ENCODE measurements around the gene TIMP4.

Gene TIMP4

DNA sequence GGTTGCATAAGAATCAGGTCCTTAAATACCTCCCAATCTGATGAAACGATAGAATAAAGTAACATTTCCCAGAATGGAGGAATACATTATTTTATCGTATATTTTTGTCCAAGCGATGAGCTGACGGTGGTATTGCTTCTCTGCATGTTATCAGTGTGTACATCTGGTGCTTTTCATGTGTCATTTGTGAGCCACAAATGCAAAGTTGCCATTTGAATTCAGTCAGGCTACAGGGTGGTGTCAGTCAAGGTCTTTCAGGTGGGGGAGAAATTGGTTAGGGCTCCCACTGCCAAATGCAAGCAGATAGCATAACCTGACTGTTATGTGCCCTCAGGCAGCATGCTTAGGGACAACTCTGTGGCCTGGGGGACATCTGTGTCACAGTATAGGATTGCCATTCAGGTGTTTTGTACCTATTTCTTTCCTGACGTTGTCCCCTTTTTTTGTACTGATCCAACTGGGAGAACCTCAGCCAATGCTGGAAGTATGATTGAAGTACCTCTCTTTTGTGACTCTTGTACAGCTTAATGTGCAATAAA, 26.5 kb upstream of the TIMP4 start:
- no peak for DNase-seq

DNA sequence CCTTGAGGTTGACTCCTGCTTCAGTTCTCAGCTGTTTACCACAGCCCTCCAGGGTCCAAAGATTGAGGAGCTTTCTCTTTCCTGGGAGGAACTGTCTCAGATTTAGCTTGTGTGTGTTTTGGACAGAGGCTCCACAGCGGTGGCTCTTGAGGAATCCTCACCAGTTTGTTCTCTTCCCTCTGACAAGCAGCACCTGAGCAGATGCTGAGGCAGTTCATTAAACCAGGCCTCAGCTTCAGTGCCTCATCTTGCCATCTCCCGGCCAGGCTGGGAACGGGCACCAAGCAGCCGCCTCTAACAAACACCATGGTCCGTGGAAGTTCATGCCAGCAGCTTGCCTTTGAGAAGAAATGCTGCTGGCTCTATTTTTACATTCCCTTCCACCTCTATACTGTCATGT, 25.8 kb upstream of the TIMP4 start:
- no peak for DNase-seq

DNA sequence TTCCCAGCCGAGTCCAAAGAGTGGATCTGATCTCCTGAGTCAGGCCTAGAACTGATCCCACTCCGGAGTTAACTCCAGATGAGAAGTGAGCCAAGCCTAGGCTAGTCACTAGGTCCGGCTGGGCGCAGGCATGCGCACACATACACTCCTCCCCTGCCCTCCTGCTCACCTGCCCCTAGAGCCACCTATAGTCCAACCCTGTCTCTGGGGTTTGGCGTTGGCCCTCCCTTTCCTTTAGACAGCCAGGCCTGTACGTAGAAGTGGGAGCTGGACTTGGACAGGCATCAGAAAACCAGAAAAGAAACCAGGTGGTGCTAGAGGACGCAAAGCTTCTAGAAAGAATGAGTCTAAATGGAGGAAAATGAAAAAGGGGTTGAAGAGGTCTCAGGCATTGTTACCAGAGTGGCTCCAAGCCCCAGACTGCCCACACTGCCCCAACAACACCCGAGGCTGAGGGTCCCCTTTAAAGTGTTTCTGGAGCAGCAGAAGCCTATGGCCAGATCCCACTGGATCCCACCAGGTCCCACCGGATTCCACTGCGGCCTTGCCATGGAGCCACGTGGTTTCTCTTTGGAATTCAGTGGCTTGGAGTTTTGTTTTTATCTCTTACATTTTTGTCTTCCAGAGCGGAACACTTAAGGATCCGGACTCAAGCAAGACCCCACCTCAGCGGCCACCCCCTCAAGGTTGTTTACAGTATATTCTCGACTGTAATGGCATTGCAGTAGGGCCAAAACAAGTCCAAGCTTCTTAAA, 24.2 kb upstream of the TIMP4 start:
- no peak for DNase-seq

DNA sequence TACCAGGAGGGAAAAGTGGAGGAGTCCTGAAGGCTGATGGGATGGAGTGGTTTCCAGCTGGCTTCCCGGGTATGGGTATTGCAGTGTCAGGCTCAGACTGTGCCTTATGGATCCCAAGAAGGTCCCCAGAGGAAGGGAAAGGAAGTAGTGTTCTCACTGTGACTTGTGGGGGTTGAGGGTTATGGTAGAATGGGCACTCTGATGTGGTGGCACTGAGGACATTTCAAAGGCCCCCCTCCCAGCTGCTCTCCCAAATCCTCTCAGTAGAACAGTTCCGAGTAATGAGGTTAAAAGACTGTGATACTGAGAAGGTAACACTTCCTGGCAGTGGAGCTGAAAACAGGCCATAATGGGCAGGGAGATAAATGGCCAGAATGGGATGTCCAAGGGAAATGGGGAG, 23.1 kb upstream of the TIMP4 start:
- no peak for DNase-seq

DNA sequence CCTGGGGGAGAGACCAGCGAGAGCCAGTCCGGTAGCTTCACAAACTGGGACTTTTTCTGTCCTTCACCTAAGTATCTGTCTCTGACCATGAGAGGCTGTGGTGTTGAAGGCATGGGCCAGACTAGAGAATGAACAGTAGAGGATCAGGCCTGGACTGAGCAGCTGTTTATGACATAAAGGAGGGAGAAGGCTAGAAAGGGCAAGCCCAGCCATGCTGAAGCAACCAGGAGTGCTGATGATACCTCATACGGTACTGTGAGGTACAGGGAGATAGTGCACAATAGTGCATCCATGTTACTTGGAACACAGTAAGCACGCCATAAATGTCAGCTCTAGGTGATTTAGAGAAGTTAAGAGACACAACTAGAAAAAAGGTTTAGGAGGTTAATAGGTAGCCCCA, 22.6 kb upstream of the TIMP4 start:
- DNase-seq, result no peak

DNA sequence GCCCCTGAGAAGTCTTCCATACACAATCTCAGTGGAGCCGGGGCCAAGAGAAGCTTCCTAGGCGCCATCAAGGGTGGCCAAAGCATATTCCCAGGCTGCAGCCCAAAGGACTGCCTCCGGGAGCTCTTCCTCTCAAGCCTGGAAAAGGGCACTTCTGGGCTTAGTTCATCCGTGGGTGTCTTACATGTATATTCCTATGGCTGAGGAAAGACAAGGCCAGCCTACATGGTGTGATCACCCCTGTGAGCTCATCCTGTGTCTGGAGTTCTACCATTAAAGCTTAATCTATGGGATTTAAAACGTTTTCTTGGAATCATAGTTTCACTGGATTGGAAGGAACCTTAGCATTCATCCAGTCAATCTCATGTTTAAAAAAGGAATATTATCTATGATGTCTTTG, 21.9 kb upstream of the TIMP4 start:
- DNase-seq, result no peak

DNA sequence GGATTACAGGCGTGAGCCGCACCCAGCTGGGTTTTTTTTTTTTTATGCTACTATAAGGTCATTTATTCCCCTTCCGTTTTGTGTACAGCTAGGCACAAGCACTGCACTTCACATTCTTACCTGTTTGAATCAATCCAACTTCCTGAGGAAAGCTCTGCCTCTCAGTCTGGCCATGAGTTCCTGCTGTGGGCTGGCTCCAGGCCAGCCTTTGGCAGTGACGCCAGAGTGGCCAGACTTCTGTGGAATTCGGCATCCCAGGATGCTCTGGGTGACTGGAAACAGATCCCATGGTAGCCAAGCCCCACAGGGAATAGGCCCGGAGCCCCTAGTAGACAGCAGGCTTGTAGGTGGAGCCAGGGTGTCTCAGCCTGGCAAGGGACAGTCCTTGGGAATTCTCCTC, 21.5 kb upstream of the TIMP4 start:
- DNase-seq, result peak; percentile 86

DNA sequence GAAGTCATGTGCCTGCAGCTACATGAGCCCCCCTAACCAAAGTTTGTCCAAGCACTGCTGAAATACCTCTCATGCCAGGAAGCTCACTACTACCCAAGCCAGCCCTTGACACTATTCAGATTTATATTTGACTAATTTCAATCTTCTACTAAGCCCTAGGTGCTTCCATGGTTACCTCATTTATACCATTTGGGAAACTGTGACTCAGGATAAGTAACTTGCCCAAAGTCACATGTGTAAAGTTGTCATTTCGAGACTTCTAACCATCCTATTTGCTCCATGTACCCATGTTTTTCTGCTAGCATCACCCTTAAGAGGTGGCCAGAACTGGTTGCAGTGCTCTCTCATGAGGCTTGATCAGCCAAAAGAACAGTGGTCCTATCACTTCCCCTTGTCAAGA, 20.7 kb upstream of the TIMP4 start:
- no peak for DNase-seq

DNA sequence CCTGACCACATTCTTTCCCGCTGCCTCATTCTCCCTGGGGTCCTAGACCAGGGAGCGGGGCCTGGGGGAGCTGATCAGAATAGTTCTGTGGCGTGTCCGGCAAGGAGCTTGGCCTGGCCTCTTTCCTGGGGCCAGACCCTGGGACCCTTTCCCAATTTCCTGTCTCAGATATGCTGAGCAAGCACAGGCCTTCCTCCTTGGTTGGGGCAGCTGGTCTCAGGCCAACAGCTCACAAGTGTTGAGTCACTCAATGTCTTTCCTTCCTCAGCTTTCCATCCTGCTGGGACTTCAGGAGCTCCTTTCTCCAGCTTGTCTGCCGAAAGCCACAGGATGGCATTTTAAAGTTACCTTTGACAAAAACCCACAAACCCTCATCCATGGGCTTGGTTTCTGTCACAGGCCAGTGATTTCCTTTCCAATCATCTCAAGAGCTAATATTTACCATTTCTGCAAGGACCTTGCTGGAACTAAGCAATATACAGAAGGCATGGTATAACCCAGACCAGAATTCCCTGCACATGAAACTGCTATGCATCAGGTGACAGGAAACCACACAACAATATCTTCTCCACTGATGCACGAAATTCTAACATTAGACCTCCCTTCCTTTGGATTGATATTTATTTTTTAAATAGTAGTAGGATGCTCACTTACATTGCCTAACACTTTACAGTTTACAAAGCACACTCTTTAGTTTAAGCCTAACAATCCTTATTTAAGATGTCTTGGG, 19.5 kb upstream of the TIMP4 start:
- peak; percentile 71 for DNase-seq

DNA sequence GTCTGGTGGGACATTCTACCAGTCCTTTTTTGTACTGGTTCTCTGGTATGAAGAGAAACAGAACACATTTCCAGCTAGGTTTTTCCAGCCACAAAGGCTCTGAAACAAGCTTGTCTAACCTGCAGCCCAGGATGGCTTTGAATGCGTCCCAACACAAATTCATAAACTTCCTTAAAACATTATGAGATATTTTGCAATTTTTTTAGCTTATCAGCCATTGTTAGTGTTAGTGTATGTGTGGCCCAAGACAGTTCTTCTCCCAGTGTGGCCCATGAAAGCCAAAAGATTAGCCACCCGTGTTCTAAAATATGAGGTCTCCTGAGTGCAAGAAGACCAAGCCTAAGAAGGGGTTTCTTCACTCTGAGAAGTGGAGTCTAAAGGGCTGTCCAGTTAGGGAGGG, 18.4 kb upstream of the TIMP4 start:
- DNase-seq, result no peak

DNA sequence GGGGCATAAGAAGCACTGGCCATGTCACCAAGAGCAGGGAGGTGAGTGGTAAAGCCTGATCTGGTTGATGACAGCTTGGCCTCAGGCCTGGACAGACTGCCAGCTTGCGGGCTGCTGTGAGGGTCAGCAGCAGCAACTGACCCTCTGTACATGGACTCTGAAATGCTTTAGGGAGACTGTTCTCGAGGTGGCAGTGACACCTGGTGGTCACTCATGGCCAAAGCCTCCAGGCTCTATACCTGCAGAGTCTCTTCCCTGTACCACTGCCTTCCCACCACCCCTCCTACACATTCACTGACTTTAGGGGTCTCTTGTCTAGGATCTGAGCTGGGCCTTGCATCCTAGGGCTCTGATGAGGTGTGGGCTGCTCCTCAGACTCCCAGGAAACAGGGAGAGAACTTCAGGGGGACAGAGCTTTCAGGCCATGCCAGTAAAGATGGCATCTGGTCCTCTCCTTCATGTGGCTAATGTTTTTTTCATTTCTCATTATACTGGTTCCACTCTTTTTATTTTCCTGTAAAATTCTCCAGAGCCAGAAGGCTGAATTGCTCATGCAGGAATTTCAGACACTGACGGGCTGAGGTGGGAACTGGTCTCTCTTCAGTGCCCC, 17.2 kb upstream of the TIMP4 start:
- no peak for DNase-seq

DNA sequence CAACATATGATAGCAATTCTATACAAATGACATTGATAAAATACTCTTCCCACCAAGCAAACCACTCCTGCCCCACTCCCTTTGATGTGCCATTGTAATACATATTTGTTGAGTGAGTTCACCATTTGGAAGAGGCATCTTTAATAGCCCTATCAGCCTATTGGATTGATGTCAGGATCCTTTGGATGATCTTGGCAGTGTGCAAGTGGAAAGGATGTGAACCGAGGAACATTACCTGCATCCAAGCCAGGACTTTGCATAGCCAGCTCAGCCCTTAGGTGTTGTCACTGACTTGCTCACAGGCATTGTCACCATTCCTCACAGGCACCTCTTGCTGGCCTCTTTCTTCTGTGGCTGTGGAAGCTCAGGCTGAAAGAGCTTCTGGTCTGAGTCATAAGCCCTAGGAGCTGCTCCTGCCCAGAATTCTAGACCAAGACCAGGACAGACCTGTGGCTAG, 16.5 kb upstream of the TIMP4 start:
- peak; percentile 68 for DNase-seq

DNA sequence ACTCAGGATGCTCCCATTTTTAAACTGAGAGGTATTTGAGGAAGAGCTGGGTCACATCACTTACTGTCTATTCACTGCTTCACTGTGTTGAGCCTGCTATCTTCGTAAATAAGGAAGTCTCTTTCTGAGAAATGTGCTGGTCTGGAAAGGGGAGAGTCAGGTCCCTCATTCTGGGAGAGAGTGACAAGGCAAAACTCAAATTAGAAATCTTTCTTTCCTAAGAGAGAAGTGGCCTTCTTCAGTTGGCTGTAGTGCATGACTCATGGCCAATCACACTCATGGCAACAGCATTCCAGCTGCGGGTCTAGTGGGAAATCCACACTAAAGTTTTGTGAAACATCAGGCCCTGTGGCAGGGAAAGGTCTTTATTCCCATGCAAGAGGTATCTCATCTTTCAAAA, 11.5 kb upstream of the TIMP4 start:
- DNase-seq, result peak; percentile 32

DNA sequence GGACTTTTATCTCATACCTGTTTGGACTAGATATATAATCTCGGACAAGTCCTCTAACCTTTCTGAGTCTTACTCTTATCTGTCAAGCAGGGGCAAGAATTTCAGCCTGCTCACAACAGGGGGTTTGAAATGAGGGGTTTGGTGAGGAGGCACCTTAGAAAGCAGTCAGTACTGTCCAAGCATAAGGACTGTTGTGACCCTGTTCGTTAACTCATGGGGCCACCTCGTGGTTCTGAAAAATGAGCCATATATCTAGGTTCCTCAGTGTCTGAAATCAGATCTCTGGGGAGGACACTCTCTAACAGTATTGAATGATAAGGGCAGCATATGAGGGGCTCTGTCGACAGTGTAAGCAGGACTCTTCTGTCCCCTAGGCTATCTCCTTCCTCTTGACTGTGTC, 7.2 kb upstream of the TIMP4 start:
- DNase-seq, result no peak

DNA sequence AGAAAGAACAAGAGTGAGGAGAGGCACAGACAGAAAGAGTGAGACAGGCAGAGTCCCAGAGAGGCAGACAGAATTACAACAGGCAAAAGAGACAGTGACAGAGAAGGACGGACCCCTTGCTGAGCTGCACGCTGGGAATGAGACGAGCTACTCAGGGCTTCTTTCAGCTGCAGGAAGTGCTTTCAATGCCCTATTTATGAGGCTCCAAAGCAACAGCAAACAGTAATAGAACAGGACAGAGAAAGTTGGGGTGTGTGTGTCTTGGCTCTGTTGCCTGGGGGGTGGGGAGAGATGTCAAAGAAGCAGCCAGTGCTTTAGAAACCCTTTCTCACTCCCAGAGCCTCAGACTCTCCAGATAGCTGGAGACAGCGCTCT, 502 bp upstream of the TIMP4 start:
- DNase-seq, result no peak

DNA sequence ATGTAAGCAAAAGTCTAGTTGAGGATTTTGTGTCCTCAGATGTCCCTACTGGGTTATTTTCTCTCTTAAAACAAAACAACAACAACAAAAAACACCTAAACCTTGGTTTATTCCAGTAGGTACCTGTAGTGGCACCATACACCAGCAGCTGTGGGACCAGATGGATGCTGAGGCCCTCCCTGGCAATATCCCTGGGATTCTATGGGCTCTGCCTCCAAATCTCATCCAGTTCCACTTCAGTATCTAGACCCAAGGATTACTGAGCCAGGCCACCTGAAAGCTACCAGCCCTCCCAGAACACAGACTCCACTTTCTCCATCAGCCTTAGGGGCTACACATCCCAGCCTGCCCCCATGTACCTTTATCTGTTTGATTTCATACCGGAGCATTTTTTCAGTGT, 1.7 kb downstream of the TIMP4 start:
- DNase-seq, result no peak

DNA sequence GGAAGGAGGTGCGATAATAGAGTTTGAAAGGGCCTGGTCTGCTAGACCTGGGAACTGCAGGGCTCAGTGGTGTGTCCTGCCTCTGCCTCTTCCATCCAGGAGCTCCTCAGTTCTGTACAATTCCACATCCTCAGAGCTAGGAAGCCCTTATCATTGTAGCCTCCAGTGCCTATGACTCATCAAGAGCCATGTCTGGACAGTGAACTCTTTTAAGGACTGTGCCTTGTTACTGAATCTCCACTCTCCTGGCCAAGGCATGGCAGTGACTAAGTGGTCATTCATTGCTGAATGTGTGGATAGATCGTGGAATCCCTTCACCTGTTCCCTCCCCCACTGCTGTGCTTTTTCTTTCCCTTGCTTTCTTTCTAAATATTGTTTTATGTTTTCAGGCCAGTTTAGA, 2.9 kb downstream of the TIMP4 start:
- peak; percentile 64 for DNase-seq

DNA sequence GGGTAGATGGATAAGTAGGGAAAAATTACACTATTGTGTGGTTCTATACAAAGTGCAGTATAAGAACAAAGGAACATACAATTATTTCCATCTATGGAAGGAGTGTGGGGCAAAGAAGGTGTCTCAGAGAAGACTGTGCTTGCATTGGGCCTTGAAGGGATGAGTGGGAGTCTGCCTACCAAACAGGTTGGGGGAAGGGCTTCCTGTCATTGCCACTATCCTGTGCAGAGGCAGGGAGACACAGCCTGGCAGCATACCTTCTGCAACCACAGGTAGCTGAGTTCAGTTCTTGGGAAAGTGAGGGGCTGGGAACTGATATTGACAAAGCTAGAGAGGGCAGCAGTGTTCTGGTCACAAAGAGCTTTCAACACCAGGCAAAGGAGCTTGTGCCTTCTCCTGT, 3.4 kb downstream of the TIMP4 start:
- DNase-seq, result no peak

DNA sequence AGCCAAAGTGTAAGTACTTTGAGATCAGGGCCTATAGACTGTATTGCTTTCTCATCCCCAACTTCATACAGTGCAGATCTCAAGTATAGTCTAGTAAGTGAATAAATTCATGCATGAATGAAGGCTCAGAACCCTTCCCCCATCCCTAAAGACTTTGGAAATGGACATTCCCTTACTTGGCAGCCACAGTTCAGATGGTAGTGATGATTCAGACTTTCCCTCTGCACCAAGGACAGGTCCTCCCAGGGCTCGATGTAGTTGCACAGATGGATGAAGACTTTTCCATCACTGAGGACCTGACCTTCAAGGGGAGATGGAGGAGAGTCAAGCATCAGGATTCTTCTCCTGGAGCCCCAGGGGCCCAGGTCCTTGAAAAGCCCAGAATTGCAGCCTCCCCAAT, 4.6 kb downstream of the TIMP4 start:
- DNase-seq, result no peak

DNA sequence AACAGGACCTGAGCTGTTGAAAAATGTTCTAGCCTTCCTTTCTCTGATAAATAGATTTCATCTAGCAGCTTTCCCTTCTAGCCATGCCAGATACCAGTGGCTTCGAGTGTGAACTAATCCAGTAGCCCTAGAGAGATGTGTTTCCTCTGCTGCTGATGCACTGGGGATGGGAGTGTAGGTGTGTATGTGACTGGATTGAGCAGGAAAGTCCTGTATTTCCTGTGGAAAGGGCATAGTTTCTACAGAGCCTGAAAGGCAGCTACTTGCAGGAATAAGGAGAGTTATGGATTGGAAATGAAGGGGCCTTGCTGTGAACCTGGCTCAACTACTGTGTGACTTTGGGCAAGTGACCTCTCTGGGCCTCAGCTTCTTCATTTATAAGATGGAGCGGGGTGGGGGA, 8.6 kb downstream of the TIMP4 start:
- DNase-seq, result no peak

DNA sequence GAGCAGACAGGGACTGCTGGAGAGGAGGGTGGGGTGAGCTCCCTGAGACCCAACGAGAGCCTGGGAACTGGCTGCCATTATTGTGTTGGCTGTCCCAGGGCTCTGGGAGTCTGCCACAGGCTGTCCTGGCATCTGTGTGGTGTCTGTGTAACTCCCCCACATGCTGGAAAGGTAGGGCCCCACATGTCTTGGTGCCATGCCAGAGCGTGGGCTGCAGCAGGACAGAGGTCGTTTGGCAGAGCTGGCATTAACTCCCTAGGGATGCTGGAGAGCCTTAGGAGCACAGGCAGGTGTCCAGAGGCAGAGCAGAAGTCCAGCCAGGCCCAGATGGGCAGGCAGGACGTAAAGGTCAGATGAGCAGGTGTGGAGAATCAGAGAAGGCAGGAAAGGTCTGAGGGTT, 9.7 kb downstream of the TIMP4 start:
- DNase-seq, result no peak

DNA sequence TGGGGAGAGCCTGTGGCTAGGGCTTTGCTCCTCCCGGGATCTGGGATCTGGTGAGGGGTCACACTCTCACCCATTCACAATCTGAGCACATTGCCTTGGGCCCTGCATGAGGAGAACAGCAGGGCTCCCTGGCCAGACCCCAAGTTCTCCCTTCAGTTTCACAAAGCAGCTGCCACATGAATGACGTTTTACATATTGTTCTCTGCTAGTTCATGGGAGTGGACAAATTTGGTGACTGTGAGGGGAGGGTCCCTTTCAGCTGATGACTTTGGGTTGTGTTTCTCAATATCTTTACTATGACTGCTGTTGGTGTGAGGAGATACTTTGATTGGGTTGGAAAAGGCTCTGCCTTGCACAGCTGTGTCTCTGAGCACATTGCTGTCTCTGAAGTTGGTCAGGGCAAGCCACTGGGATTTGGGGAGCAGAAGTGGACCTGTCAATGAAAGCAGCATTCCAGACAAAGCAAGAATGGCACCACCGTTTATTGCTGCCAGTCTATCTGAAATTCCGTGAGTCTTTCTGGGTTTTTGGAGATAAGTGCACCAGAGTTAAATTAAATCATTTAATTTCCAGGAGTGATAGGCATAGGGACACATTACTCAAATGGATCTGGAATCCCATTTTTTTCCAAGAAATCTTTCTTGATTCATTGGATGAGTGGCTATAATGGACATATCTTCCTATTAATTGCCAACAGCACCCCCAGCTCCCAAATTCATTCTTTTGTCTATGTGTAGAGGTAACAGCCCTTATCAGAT, 10.3 kb downstream of the TIMP4 start:
- no peak for DNase-seq

DNA sequence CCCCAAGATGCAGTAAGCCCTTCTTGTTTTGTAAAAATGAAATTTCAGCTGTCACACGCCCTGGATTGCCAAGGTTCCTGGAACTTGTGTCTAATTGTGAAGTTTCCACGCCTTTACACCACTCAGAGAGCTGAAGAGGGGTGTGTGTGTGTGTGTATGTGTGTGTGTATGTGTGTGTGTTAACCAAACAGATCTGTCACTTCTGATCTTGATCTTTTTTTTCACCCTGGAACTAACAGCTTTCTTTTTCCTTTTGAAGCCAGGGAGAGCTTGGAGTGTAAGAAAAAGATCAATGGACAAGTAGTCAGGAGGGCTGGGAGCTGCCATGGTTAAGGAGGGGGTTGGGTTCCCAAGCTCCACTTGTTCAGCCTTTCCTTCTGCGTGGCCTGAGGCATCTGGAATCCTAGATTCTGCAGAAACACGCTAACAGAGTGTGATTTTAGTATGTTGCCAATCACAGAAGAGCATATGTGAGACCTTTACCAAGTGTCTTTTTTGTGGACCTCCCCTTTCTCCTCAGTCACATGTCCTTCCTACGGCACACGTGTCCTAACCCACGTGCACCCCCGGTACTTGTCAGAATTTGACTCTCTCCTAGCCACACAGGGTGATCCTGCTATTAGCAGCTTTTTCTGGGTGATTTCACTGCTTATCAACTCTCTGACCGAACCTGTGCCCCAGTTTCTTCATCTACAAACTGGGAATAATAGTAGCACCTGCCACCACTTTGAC, 11.5 kb downstream of the TIMP4 start:
- DNase-seq, result no peak
